DMS114 treated with DMSO at 0.1 percent for 48 hours (cell line): ENCODE measurements around the gene ANKRD60.

ENCODE experiments used
- DNase-seq: peaks from one replicate; lab custom pipeline; 2025; ENCODE audit not compliant: unreplicated experiment; lab: John Stamatoyannopoulos, UW

ANKRD60 gene

GRCh38 chr20:58194175-58194791, 34.2 kb downstream of the ANKRD60 start:
- no peak for DNase-seq

GRCh38 chr20:58192567-58192966, 35.9 kb downstream of the ANKRD60 start:
- DNase-seq: no peak

GRCh38 chr20:58192065-58192464, 36.4 kb downstream of the ANKRD60 start:
- DNase-seq: no peak

GRCh38 chr20:58188527-58188926, 39.9 kb downstream of the ANKRD60 start:
- DNase-seq: no peak

GRCh38 chr20:58184984-58185383, 43.5 kb downstream of the ANKRD60 start:
- DNase-seq: no peak

GRCh38 chr20:58184063-58184462, 44.4 kb downstream of the ANKRD60 start:
- no peak for DNase-seq

- DNase-seq: no peak
These were observed 45.8 kb downstream of the ANKRD60 start for GRCh38 chr20:58182521-58183140.

GRCh38 chr20:58179432-58180099, 48.9 kb downstream of the ANKRD60 start:
- peak; percentile 6 for DNase-seq

GRCh38 chr20:58179083-58179431, 49.4 kb downstream of the ANKRD60 start:
- DNase-seq: no peak

GRCh38 chr20:58177799-58178198, 50.7 kb downstream of the ANKRD60 start:
- DNase-seq: no peak

- no peak for DNase-seq
These were observed 52.6 kb downstream of the ANKRD60 start for GRCh38 chr20:58175836-58176235.

GRCh38 chr20:58175425-58175824, 53.0 kb downstream of the ANKRD60 start:
- DNase-seq: no peak

GRCh38 chr20:58174708-58175280, 53.7 kb downstream of the ANKRD60 start:
- no peak for DNase-seq

- DNase-seq: no peak
These were observed 54.3 kb downstream of the ANKRD60 start for GRCh38 chr20:58173930-58174707.

- no peak for DNase-seq
These were observed 55.4 kb downstream of the ANKRD60 start for GRCh38 chr20:58173091-58173490.

GRCh38 chr20:58171796-58172425, 56.5 kb downstream of the ANKRD60 start:
- no peak for DNase-seq

GRCh38 chr20:58169450-58169849, 59.0 kb downstream of the ANKRD60 start:
- DNase-seq: no peak

GRCh38 chr20:58168843-58169242, 59.6 kb downstream of the ANKRD60 start:
- DNase-seq: no peak

GRCh38 chr20:58167759-58168158, 60.7 kb downstream of the ANKRD60 start:
- DNase-seq: no peak
